ENCODE measurements around the gene ZNF678. TPM values are rescaled to one million over a fixed set of nuclear protein-coding genes. Genes with fewer than 3 reads are reported as not detected.
A peak's percentile ranks its signal among the peaks of the same experiment; 100 is the strongest.
"Not testable (repeated sequence)": the region's sequence is repeated elsewhere in the genome, so short reads cannot be mapped to it uniquely, and the experiment has no call there.

ZNF678 gene
- total and polyA plus RNA-seq, 2 experiments from 2014 or later: 0.86 to 1.7 TPM

GRCh38 chr1:227662933-227663332, 99.6 kb downstream of the ZNF678 start:
- no peak overlapping the region for H2AFZ ChIP-seq
- no peaks in the 10 kb centered on the region for H3K79me2 ChIP-seq (ENCODE audit: insufficient read depth)
- no peaks in the 10 kb centered on the region for H4K20me1 ChIP-seq (ENCODE audit: insufficient read depth)
- no peaks in the 10 kb centered on the region for H3K36me3 ChIP-seq (ENCODE audit: low read depth)
- H3K27ac ChIP-seq: no peak overlapping the region
- TF ChIP-seq EZH2phosphoT487 (IDR thresholded peaks at IDR 0.05; ENCODE audit: insufficient read depth, low read depth) (no peak), EZH2 (IDR thresholded peaks at IDR 0.05; ENCODE audit: insufficient read depth, poor library complexity, severe bottlenecking) (no peak)
- no peaks in the 10 kb centered on the region for H3K27me3 ChIP-seq (replicated peaks; ENCODE audit: insufficient read depth)
- in situ Hi-C loops (cut with MboI): no loop called here
- no peaks in the 10 kb centered on the region for H3K4me1 ChIP-seq (ENCODE audit: insufficient read depth)
- DNase-seq: no peak
- H3K4me3 ChIP-seq: no peak overlapping the region
- no peak overlapping the region for H3K9ac ChIP-seq
- no peaks in the 10 kb centered on the region for H3K9me2 ChIP-seq (ENCODE audit: insufficient read depth)
- peaks cover 15% of the 10 kb centered on the region for H3K9me3 ChIP-seq (ENCODE audit: low read depth)
- no peak overlapping the region for H3K4me2 ChIP-seq (ENCODE audit: unreplicated experiment)
- H3F3A ChIP-seq (ENCODE audit: insufficient read depth): no peaks in the 10 kb centered on the region
- 91% methylated on average over 2 of the region's 2 CpGs for WGBS, 2 experiments (ENCODE audit: low coverage in 1 of 2, low lambda C conversion rate in 2 of 2, missing lambda C conversion rate in 2 of 2)

DNA sequence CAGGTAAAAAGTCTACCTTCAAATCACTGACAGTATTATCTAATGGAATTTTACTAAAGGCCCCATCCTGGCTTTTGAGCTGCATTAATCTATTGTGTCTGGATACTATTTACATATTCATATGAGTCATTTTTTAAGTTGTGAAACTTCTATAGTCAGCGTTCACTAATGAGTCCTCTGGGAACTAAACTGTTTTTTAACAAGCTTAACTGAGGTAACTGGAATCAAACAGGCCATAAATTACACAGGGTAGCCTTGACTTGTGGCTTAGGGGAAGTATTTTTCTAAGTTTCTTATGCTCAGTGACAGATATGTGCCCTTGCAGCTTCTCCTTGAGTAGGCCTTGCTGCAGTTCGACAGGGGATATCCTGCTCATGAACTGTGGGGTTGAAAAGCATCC, 102.9 kb downstream of the ZNF678 start:
- WGBS, 2 experiments (ENCODE audit: low coverage in 1 of 2, low lambda C conversion rate in 2 of 2, missing lambda C conversion rate in 2 of 2): 52 to 54% methylated on average over 2 of the region's 2 CpGs
- in situ Hi-C loops (cut with MboI): no loop called here

GRCh38 chr1:227673441-227673840, 110.1 kb downstream of the ZNF678 start:
- no peaks in the 10 kb centered on the region for H3K9me3 ChIP-seq (ENCODE audit: low read depth)
- TF ChIP-seq EZH2phosphoT487 (IDR thresholded peaks at IDR 0.05; ENCODE audit: insufficient read depth, low read depth) (no peak), EZH2 (IDR thresholded peaks at IDR 0.05; ENCODE audit: insufficient read depth, poor library complexity, severe bottlenecking) (no peak)
- no peak for DNase-seq
- H3K4me2 ChIP-seq (ENCODE audit: unreplicated experiment): no peak overlapping the region
- H3K27me3 ChIP-seq (replicated peaks; ENCODE audit: insufficient read depth): no peaks in the 10 kb centered on the region
- H3K4me1 ChIP-seq (ENCODE audit: insufficient read depth): no peaks in the 10 kb centered on the region
- H2AFZ ChIP-seq: no peak overlapping the region
- H4K20me1 ChIP-seq (ENCODE audit: insufficient read depth): no peaks in the 10 kb centered on the region
- no peaks in the 10 kb centered on the region for H3K9me2 ChIP-seq (ENCODE audit: insufficient read depth)
- H3K4me3 ChIP-seq: no peak overlapping the region
- in situ Hi-C loops (cut with MboI): no loop called here
- no peak overlapping the region for H3K9ac ChIP-seq
- H3K79me2 ChIP-seq (ENCODE audit: insufficient read depth): no peaks in the 10 kb centered on the region
- H3F3A ChIP-seq (ENCODE audit: insufficient read depth): no peaks in the 10 kb centered on the region
- no peak overlapping the region for H3K27ac ChIP-seq
- no peaks in the 10 kb centered on the region for H3K36me3 ChIP-seq (ENCODE audit: low read depth)
- 83 to 88% methylated on average over 1 of the region's 1 CpG for WGBS, 2 experiments (ENCODE audit: low coverage in 1 of 2, low lambda C conversion rate in 2 of 2, missing lambda C conversion rate in 2 of 2)

More for the DNA sequence above, 102.9 kb downstream of the ZNF678 start:
- H3F3A ChIP-seq (ENCODE audit: insufficient read depth): no peaks in the 10 kb centered on the region
- H3K4me3 ChIP-seq: no peak overlapping the region
- H3K79me2 ChIP-seq (ENCODE audit: insufficient read depth): no peaks in the 10 kb centered on the region
- no peaks in the 10 kb centered on the region for H3K4me1 ChIP-seq (ENCODE audit: insufficient read depth)
- H3K9ac ChIP-seq: no peak overlapping the region
- no peak overlapping the region for H3K4me2 ChIP-seq (ENCODE audit: unreplicated experiment)
- no peaks in the 10 kb centered on the region for H3K27me3 ChIP-seq (replicated peaks; ENCODE audit: insufficient read depth)
- TF ChIP-seq EZH2phosphoT487 (IDR thresholded peaks at IDR 0.05; ENCODE audit: insufficient read depth, low read depth): no peak
- no peak for TF ChIP-seq EZH2 (IDR thresholded peaks at IDR 0.05; ENCODE audit: insufficient read depth, poor library complexity, severe bottlenecking)
- H3K9me3 ChIP-seq (ENCODE audit: low read depth): peaks cover 7% of the 10 kb centered on the region
- H3K9me2 ChIP-seq (ENCODE audit: insufficient read depth): no peaks in the 10 kb centered on the region
- peak; percentile 16 for DNase-seq
- no peak overlapping the region for H3K27ac ChIP-seq
- H3K36me3 ChIP-seq (ENCODE audit: low read depth): no peaks in the 10 kb centered on the region
- H2AFZ ChIP-seq: no peak overlapping the region
- no peaks in the 10 kb centered on the region for H4K20me1 ChIP-seq (ENCODE audit: insufficient read depth)

DNA sequence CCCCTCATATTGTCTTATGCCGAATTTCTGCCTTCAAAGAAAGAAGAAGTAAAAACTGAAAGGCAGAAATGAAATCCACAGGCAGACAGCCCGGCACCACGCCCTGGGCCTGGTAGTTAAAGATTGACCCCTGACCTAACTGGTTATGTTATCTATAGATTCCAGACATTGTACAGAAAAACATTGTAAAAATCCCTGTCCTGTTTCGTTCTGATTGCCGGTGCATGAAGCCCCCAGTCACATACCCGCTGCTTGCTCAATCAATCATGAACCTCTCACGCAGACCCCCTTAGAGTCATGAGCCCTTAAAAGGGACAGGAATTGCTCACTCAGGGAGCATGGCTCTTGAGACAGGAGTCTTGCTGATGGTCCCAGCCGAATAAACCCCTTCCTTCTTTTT, 122.5 kb downstream of the ZNF678 start:
- Histone ChIP-seq H3K9me2 (ENCODE audit: insufficient read depth) (no peaks in the 10 kb centered on the region), H3K79me2 (ENCODE audit: insufficient read depth) (no peaks in the 10 kb centered on the region), H4K20me1 (ENCODE audit: insufficient read depth) (no peaks in the 10 kb centered on the region), H3K27ac (no peak overlapping the region), H3K9me3 (ENCODE audit: low read depth) (peaks cover 4% of the 10 kb centered on the region), H3K4me3 (no peak overlapping the region), H3K27me3 (replicated peaks; ENCODE audit: insufficient read depth) (no peaks in the 10 kb centered on the region), H3F3A (ENCODE audit: insufficient read depth) (no peaks in the 10 kb centered on the region), H3K36me3 (ENCODE audit: low read depth) (no peaks in the 10 kb centered on the region), H3K9ac (no peak overlapping the region), H3K4me2 (ENCODE audit: unreplicated experiment) (no peak overlapping the region), H2AFZ (no peak overlapping the region), H3K4me1 (ENCODE audit: insufficient read depth) (no peaks in the 10 kb centered on the region)
- no peak for DNase-seq
- 44 to 55% methylated on average over 8 of the region's 8 CpGs for WGBS, 2 experiments (ENCODE audit: low coverage in 1 of 2, low lambda C conversion rate in 2 of 2, missing lambda C conversion rate in 2 of 2)
- no peak for TF ChIP-seq EZH2 (IDR thresholded peaks at IDR 0.05; ENCODE audit: insufficient read depth, poor library complexity, severe bottlenecking)
- TF ChIP-seq EZH2phosphoT487 (IDR thresholded peaks at IDR 0.05; ENCODE audit: insufficient read depth, low read depth): no peak
- in situ Hi-C loops (cut with MboI): no loop called here

- Histone ChIP-seq H3K9me2 (ENCODE audit: insufficient read depth) (no peaks in the 10 kb centered on the region), H3K9ac (no peak overlapping the region), H2AFZ (no peak overlapping the region), H3K79me2 (ENCODE audit: insufficient read depth) (no peaks in the 10 kb centered on the region), H3K4me2 (ENCODE audit: unreplicated experiment) (no peak overlapping the region), H3K27ac (no peak overlapping the region), H3K4me3 (no peak overlapping the region), H3F3A (ENCODE audit: insufficient read depth) (no peaks in the 10 kb centered on the region), H4K20me1 (ENCODE audit: insufficient read depth) (no peaks in the 10 kb centered on the region), H3K4me1 (ENCODE audit: insufficient read depth) (no peaks in the 10 kb centered on the region), H3K27me3 (replicated peaks; ENCODE audit: insufficient read depth) (no peaks in the 10 kb centered on the region), H3K9me3 (ENCODE audit: low read depth) (no peaks in the 10 kb centered on the region), H3K36me3 (ENCODE audit: low read depth) (no peaks in the 10 kb centered on the region)
- TF ChIP-seq EZH2phosphoT487 (IDR thresholded peaks at IDR 0.05; ENCODE audit: insufficient read depth, low read depth): no peak
- TF ChIP-seq EZH2 (IDR thresholded peaks at IDR 0.05; ENCODE audit: insufficient read depth, poor library complexity, severe bottlenecking): no peak
- in situ Hi-C loops (cut with MboI): no loop called here
- DNase-seq: no peak
- 37 to 40% methylated on average over 3 of the region's 3 CpGs for WGBS, 2 experiments (ENCODE audit: low coverage in 1 of 2, low lambda C conversion rate in 2 of 2, missing lambda C conversion rate in 2 of 2)
Measured at GRCh38 chr1:227697321-227697864, 134.0 kb downstream of the ZNF678 start.

DNA sequence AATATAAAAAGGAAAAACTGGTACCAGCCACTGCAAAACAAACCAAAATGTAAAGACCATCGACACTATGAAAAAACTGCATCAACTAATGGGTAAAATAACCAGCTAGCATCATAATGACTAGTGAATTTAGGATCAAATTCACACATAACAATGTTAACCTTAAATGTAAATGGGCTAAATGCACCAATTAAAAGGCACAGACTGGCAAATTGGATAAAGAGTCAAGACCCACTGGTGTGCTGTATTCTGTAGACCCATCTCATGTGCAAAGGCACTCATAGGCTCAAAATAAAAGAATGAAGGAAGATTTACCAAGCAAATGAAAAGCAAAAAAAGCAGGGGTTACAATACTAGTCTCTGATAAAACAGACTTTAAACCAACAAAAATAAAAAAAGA, 138.3 kb downstream of the ZNF678 start:
- H3K79me2 ChIP-seq (ENCODE audit: insufficient read depth); H3K9ac ChIP-seq; H3F3A ChIP-seq (ENCODE audit: insufficient read depth); H3K9me2 ChIP-seq (ENCODE audit: insufficient read depth); H3K36me3 ChIP-seq (ENCODE audit: low read depth); DNase-seq; H3K27me3 ChIP-seq (replicated peaks; ENCODE audit: insufficient read depth); in situ Hi-C loops (cut with MboI); H2AFZ ChIP-seq; H4K20me1 ChIP-seq (ENCODE audit: insufficient read depth); H3K4me3 ChIP-seq; H3K27ac ChIP-seq; H3K4me2 ChIP-seq (ENCODE audit: unreplicated experiment); H3K4me1 ChIP-seq (ENCODE audit: insufficient read depth); H3K9me3 ChIP-seq (ENCODE audit: low read depth): not testable (repeated sequence)
- WGBS, 2 experiments (ENCODE audit: low coverage in 1 of 2, low lambda C conversion rate in 2 of 2, missing lambda C conversion rate in 2 of 2): 10 to 20% methylated on average over 1 of the region's 1 CpG

Data from GM23248 (cell line).